HuH-7.5 (cell line): ENCODE data around the gene SFT2D2.
"Not testable (repeated sequence)": the region's sequence is repeated elsewhere in the genome, so short reads cannot be mapped to it uniquely, and the experiment has no call there.

Experiments used
- DNase-seq: peaks from one replicate; pipeline ENCODE4 v3.0.0; 2011; ENCODE audit warnings: low spot score

The SFT2D2 gene

DNA sequence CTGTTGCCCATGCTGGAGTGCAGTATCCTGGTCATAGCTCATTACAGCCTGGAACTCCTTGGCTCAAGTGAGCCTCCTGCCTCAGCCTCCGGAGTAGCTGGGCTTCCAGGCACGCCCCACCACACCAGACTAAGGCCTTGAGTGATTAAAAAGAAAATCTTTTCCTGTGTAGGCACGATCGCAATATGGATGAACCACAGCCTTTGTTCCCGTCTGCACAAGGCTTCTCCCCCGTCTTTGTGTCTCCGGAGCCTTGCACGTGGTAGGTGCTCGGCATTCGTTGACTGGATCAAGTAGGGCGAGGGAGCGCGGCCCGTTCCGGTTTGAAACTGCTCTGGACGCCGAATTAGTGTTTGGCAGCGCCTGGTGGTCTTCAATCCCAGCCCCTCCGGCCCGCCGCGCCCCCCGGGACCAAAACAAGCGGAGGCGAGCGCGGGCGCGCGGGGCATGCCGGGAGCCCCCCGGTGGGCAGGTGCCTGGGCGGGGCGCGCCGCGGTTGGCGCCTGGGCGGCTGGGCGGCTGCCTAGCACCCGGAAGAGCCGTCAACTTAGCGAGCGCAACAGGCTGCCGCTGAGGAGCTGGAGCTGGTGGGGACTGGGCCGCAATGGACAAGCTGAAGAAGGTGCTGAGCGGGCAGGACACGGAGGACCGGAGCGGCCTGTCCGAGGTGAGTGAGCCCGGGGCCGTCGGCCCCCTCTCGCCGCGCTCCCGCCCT lies at the start of gene SFT2D2:
SFT2D2 (plus strand) TSS at position 529 of the 715 bp plus-strand sequence; CDS start at position 605, 76 bp downstream.
- DNase-seq = peak; percentile 85

DNA sequence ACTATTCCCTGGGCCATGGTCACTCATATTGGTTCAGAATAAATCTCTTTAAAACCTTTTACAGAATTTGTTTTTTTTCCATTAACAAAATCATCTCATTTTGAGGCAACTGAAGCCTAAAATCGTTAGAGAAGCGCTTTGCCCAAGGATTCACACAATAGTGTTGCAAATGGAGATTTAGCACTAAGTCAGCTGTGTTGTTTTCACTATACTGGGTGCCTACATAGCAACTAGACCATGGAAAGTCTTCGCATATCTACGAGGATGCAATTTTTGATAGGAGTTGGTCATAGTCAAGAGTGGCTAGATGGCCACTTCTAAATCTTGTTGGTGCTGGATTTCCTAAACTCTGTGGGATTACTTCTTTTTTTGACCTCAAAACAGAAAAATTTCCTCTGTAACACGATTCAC lies 47.6 kb upstream of the SFT2D2 start:
- DNase-seq = no peak

DNA sequence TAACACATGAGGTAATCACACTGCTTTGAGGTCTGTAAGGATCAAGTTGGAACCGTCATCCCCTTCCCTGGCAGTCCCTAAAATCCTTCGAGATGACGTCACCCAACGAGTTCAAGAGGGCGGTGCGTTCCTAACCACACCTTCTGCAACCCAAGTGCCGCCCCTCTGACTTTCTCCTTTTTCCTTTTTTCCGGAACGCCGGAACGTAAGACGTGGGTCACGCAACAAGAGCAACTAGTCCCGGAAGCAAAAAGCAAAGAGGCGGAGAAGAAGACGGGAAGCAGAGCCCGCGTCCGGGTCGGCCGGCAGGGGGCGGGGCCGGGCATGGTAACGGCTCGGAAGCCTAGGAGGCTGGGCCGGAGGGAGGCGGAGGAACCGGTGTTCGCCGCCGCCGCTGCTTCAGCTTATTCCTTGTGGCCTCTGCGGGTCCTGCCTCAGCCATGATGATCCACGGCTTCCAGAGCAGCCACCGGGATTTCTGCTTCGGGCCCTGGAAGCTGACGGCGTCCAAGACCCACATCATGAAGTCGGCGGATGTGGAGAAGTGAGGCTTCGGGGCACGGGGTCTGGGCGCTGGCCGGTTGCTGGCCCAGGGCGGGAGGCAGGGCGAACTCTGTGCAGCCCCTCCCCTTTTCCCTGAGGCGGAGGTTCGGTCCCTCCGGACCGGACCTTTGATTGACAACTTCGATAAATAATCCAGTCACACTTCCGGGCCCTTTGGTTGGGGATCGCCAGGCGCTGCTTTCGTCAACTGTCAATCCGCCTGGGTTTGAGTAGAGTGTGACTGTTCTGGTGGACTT lies 47.0 kb upstream of the SFT2D2 start, which contains the start of gene TIPRL:
TIPRL (plus strand) TSS at position 325 of the 800 bp plus-strand sequence; CDS start at position 441, 116 bp downstream.
- peak; percentile 70 for DNase-seq

DNA sequence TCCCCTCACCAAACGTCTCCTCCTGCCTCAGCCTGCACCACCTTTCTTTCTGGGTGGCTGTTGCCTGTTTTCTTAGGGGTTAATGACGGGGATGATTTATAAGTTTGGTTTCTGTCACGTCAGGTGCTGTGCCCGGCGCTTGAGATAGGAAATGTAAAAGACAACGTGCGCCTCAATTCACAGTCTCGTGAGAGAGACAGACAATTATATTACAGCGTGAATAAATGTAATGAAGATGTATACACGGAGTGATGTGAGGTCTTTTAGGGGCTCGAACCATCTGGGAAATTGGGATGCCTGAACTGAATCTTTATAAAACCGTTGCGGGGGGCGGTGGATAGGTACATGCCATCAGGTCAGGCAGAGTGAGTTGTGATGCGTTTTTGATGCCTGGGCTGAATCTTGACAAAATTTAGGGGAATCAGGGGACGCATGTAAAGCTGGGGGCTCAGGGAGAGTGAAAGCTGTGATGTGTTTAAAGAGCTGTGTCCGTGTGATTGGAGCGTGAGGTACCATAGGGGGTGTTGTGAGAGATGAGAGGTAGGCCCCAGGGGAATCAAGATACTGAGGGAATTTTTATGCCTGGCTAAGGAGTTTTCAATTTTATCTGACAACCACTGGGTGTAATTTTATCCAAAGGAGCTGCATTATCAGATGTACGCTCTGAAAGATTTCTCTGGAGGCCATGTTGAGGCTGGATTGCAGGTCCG lies 46.2 kb upstream of the SFT2D2 start:
- DNase-seq = no peak

DNA sequence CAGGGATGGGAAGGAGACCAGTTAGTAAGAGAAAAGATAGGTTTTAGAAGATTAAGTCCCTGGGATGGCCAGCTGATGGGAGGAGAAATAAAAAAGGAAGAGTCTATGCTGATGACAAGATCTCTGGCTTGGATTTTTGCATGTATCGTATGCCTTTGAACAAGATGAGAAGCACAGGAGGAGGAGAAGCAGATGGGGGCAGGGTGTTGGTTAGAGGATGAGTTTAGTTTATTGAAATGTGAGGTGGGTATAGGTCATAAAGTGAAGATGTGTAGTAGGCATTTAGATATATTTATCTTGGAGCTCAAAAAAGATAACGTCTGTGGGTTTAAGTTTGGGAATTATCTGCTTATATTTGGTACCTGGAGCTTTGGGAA lies 45.7 kb upstream of the SFT2D2 start:
- DNase-seq = no peak

DNA sequence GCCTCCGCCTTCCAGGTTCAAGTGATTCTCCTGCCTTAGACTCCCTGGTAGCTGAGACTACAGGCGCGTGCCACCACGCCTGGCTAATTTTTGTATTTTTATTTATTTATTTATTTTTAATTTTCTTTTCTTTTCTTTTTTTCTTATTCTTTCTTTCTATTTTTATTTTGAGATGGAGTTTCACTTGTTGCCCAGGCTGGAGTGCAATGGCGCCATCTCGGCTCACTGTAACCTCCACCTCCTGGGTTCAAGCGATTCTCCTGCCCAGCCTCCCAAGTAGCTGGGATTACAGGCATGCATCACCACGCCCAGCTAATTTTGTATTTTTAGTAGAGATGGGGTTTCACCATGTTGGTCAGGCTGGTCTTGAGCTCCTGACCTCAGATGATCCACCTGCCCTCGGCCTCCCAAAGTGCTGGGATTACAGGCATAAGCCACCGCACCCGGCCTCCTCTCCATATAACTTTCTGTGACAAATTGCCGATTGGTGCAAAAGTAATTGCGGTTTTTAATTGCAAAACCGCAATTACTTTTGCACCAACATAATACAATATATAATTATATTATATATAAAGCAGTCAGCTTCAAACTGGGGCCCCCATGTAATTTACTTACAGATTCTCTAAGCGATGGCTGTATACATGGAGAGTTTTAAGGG lies 44.6 kb upstream of the SFT2D2 start:
- not testable (repeated sequence) for DNase-seq

DNA sequence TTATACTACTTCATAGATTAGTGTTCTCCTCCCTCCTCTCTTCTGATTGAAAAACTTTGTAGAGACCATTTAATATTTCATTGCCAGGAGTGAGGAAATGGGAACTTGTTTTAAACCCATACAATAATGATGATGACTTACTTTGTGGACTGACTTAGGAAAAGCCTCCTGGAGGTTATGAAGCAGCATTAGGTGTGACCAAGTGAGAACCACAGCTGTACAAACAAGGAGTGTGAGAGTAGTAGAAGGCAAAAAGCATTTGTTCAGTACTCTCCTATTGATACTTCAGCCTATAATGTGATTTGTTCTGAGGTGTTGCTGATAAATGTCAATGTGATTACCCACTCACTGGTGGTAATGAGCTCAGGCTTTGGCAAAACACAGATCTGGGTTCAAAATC lies 38.6 kb upstream of the SFT2D2 start:
- no peak for DNase-seq

DNA sequence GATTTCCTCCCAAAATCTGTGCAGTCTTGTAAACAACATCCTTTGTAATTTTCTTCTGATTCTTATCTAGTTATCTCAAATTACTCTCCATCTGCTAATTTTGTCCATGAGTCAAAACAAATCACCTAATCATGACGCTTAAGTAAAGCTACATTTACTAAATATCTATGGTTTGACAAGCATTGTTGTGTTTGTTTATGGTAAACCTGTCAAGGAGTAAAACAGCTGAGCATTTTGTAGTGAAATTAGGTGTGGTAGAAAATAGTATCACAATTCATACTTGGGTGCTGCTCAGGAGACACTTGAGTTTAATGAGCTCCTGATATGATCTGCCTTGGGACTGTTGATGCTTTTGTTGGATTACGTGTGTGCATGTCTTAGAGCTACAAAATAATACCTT lies 35.4 kb upstream of the SFT2D2 start:
- no peak for DNase-seq

DNA sequence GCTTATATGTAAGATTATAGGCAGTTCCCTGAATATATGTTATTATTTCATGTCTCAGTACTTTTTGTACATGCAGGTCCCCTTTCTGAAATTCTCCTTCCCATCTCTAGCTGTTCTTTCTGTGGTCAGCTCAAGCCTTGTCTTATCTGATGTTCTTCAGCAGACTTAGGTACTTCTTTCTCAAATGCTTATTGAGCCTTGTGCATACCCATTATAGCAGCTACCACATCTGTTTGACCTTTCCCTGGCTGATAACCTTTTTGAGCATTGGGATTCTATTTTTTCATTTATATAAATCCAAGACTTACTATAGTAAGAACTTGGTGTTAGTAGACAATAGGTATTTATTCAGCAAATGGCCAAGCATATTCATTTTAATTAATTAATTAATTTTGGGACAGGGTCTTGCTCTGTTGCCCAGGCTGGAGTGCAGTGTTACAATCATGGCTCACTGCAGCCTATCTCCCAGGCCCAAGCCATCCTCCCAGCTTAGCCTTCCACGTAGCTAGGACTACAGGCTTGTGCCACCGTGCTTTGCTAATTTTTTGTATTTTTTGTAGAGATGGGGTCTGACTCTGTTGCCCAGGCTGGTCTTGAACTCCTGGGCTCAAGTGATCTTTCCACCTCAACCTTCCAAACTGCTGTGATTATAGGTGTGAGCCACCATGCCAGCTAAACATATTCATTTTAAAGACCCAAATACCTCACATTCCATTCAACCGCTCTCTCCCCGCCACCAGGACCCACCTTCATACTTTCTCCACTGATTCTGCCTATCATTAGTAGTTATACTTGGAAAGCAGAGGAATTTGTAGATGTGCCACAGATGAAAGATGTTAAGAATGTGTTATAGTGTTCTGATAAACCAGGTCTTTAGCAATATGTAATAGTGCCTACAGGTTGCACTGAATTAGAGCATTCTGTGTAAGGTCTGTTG lies 30.3 kb upstream of the SFT2D2 start:
- DNase-seq = no peak

DNA sequence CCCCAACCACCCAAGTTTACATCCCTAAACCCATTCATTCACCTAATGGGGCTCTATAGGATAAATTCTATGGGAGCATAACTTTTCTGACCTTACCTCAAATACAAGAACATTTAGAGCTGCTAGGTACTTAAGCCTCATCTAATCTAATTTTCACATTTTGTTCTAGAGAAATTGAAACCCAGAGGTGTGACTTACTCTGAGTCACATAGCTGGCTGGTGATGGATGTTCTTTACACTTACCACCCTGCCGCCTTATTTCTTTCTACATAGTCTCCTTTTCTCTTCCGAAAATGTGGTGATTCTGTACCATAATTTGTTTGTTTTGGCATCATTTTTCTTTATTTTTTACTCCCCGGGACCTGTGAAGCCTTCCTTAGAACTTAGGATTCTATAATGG lies 26.7 kb upstream of the SFT2D2 start:
- no peak for DNase-seq

DNA sequence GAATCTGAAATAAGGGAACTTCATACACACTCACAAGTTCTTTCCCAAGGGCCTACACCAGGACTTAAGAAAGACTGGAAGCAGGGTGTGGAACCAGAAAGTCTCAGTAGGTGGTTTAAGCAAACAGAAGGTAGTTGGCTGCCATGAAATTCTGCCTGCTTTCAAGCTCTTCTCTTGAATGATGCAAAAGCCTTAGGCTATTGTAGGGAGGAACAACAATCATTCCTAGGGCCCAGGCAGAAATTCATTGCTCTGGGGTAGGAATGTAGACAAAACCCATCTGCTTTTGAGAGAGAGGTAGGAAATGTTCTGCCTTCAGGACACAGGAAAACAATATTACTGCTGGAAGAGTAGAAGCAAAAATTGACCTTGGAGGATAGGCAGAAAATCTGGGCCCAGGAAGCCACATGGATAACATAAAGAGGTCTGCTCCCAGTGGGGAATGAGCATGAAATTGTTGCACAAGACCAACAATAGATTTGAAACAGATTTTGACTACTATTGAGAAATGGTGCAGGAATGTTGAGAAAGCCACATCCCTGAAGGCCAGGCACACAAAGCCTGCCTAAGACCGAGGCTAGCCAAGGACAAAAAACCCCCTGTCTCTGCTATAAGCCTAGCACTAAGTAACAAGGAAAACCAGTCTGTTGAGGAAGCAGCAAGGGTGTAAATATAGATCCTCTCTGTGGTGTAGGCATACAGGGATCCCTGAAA lies 22.7 kb upstream of the SFT2D2 start:
- DNase-seq = no peak

DNA sequence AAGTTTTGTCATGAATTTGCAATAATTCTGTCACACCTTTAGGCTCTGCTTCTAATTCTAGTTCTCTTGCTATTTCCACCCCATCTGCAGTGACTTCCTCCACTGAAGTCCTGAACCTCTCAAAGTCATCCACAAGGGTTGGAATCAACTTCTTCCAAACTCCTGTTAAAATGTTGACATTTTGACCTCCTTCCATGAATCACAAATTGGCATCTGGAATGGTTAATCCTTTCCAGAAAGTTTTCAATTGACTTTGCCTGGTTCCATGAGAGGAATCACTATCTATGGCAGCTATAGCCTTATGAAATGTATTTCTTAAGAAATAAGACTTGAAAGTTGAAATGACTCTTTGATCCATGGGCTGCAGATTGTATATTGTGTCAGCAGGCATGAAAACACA lies 19.7 kb upstream of the SFT2D2 start:
- DNase-seq = no peak

DNA sequence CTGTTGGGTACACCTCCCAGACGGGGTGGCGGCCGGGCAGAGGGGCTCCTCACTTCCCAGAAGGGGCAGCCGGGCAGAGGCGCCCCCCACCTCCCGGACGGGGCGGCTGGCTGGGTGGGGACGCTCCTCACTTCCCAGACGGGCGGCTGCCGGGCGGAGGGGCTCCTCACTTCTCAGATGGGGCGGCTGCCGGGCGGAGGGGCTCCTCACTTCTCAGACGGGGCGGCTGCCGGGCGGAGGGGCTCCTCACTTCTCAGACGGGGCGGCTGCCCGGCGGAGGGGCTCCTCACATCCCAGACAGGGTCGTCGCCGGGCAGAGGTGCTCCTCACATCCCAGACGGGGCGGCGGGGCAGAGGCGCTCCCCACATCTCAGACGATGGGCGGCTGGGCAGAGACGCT lies 18.1 kb upstream of the SFT2D2 start:
- DNase-seq = not testable (repeated sequence)

DNA sequence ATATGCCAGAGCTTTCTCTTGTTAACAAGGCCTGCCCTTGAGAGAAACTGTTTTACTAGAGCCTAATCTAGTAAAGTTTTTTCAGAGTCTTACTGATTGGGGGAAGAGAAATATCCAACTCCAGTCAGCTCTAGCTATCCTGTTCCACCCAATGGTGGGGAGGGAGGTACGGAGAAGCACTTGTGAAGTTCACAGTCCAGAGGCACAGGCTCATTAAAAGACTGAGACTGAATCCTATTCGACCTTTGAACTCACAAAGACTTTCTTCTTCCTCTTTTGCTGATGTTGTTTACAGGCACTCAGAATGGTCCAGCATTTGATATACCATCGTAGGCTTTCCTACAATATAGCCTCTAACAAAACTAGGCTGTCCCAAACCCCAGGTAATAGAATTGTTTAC lies 15.5 kb upstream of the SFT2D2 start:
- DNase-seq = no peak

DNA sequence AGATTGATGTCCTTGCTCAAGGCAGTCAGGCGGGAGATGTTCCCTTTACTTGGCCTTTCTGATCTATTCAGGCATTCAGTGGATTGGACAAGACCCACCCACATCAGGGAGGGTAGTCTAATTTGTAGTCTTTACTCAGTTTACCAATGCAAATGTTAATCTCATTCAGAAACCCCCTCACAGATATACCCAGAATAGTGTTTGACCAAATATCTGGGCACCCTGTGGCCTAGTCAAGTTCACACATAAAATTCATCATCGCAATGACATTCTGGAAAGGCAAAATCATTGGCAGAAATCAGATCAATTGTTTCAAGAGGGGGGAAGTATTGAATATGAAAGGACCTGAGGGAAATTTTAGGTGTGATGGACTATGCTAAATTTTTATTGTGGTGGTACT lies 12.5 kb upstream of the SFT2D2 start:
- no peak for DNase-seq

DNA sequence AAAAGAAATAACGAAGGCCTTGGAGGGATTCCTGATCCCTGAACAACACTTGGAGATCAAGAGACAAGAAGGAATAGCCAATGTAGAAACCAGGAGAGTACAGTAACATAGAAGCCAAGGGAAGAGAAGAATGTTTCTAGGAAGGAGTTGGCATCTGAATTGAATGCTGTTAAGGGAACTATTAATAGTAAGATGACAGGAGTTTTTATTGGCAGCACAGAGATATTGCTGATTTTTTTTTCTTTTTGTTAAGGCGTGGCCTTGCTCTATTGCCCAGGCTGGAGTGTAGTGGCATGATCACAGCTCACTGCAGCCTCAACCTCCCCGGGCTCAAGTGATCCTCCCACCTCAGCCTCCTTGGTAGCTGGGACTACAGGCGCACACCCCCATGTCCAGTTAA lies 9.6 kb upstream of the SFT2D2 start:
- DNase-seq = no peak

DNA sequence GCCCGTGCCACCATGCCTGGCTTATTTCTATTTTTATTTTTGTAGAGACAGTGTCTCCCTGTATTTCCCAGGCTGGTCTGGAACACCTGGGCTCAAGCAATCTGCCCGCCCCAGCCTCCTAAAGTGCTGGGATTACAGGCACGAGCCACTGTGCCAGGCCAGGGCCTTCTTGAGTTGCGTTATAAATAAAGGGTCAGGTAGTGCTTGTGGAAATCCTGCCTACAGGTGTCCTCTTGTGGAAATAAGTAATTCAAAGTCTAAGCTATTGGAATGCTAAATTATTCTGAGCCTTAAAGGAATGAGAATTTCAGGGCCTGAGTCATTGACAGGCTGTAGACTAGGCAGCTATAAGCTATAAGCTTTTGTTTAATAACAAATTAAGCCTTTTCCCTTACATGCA lies 8.1 kb upstream of the SFT2D2 start:
- DNase-seq = no peak

DNA sequence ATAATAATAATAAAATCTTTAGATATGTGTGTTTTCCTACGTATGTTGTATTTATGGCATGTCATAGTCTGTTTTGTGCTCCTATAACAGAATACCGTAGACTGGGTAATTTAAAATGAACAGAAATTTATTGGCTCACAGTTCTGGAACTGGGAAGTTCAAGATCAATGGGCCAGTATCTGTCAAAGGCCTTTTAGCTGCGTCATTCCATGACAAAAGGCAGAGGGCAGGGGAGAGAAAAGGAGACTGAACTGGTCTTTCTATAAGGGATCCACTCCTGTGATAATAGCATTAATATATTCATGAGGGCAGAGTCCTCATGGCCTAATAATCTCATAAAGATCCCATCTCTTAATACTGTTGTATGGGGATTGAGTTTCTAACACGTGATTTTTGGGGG lies 7.1 kb upstream of the SFT2D2 start:
- no peak for DNase-seq

DNA sequence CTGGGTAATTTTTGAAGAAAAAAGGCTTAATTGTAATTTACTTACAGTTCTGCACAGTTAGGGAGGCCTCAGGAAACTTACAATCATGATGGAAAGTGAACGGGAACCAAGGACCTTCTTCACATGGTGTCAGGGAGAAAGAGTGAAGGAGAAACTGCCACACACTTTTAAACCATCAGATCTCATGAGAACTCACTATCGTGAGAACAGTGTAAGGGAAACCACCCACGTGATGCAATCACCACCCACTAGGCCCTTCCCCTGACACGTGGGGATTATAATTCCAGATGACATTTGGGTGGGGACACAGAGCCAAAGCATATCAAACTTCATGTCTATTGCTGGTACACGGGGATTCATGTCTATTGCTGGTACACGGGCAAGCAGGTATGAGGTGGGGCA lies 5.3 kb upstream of the SFT2D2 start:
- no peak for DNase-seq

DNA sequence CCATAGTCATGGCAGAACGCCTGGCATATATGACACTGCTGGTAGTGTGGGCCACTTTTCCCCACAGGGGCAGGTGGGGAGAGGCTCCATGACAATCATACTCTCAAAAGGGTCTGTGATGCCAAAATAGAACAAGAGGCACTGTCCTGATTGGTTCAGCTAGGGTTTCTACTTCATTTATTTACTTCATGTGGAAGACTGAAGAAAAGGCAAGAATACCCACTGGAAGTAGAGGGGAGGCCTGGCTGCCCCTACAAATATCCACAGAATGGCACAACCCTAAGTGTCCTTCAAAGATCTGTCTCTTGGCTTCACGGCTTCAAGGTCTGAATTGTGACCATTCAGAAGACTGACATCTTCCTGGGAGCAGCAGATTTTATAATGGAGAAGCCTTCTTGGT lies 4.5 kb upstream of the SFT2D2 start:
- DNase-seq = no peak

DNA sequence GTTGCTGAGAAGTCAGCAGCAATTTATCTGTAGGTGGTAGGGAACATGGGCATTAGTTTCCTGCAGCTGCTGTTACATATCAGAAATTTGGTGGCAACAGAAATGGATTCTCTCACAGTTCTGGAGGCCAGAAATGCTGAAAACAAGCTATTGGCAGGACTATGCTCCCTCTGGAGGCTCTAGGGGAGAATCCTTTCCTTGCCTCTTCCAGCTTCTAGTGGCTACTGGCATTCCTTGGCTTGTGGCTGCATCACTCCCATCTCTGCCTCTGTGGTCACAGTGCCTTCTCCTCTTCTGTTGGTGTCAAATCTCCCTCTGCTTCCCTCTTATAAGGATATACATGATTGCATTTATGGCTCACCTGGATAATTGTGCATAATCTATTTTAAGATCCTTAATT lies 2.5 kb upstream of the SFT2D2 start:
- no peak for DNase-seq
